Coronary artery (tissue), 2 donors: ENCODE data around the gene EIF2D.

Experiments used
- DNase-seq: peaks from one replicate; pipeline ENCODE4 v3.0.0-alpha.2; 2017; ENCODE audit warnings: low spot score
- H3K27ac ChIP-seq, 2 donors: fragments of 200-600 bp; sonication (generic); one replicate each; pipeline ENCODE4 v1.5.1; 2016 to 2019
- H3K4me3 ChIP-seq: fragments of 200-600 bp; sonication (generic); 2 replicates; pipeline ENCODE4 v1.5.1; 2016; ENCODE audit warnings: mild to moderate bottlenecking, moderate library complexity
- TF ChIP-seq, protein P1 (sequence below): fragments of 200-600 bp; sonication (generic); IDR thresholded peaks from one replicate; pipeline ENCODE4 v1.5.1; 2019; ENCODE audit warnings: antibody characterized with exemption

EIF2D gene

DNA sequence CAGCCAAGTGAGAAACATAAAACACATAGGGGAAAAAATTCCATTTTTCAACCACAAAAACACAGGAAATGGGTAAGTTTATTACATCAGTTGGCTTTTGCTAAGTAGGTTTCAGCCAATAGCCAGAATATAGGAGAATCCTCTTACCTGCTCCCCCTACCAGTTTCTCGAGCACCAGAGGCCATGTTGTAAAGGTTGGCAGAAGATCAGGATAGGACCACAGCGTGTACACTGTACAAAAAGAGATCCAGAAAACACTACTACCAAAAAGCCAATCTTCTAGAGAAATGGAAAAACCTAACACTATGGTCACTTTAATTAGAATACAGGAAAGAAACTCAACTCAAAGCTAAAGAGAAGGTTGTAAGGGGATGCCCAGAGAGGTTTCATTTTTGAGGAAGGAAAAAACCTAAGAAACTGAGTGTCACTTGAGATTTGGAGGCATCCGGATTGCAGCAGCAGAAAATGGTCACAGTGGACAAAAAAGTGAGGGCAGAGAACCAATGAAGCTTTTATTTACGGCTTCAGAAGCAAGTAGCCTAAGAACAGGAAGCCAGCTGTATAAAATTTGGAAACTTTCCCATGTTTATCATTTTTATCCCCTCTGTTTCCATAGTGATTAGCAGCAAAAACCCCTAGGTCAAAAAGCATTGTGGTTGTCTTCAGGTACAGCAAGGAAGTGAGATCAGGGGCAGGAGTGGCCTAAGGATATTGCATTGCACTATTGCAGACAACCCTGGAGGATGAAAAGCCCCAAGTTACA, 2.9 kb downstream of the EIF2D start:
- DNase-seq: no peak
- H3K27ac ChIP-seq: no peak overlapping the region
- TF ChIP-seq, protein P1, sequence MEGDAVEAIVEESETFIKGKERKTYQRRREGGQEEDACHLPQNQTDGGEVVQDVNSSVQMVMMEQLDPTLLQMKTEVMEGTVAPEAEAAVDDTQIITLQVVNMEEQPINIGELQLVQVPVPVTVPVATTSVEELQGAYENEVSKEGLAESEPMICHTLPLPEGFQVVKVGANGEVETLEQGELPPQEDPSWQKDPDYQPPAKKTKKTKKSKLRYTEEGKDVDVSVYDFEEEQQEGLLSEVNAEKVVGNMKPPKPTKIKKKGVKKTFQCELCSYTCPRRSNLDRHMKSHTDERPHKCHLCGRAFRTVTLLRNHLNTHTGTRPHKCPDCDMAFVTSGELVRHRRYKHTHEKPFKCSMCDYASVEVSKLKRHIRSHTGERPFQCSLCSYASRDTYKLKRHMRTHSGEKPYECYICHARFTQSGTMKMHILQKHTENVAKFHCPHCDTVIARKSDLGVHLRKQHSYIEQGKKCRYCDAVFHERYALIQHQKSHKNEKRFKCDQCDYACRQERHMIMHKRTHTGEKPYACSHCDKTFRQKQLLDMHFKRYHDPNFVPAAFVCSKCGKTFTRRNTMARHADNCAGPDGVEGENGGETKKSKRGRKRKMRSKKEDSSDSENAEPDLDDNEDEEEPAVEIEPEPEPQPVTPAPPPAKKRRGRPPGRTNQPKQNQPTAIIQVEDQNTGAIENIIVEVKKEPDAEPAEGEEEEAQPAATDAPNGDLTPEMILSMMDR: no peak
- H3K4me3 ChIP-seq: no peak overlapping the region

GRCh38 chr1:206608108-206608698, 4.1 kb downstream of the EIF2D start:
- no peak overlapping the region for H3K27ac ChIP-seq
- H3K4me3 ChIP-seq: no peak overlapping the region
- TF ChIP-seq, protein P1: no peak
- DNase-seq: no peak

GRCh38 chr1:206606867-206607266, 5.4 kb downstream of the EIF2D start:
- Histone ChIP-seq H3K27ac (no peak overlapping the region), H3K4me3 (no peak overlapping the region)
- no peak for DNase-seq
- TF ChIP-seq, protein P1: no peak

DNA sequence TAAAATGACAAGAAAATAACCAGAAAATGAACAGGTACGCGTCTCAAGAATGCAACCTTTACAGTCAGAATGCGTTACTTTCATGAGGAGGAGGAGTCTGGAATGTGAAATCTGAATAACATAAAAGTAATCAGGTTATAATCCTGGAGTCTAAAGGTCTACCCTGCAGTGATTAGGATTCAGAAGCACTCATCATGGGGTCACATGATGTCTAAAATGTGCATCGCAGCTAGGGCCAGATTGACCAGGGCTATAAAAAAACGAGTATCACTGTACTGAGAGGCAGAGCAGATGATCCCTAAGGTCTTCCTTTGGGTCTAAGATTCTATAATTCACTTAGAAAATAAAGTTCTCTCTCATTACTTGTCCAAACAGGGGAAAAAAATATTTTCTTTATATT, 7.4 kb downstream of the EIF2D start:
- no peak for DNase-seq
- H3K4me3 ChIP-seq: no peak overlapping the region
- TF ChIP-seq, protein P1: no peak
- H3K27ac ChIP-seq: no peak overlapping the region

- TF ChIP-seq, protein P1: no peak
- H3K27ac ChIP-seq: no peak overlapping the region
- no peak overlapping the region for H3K4me3 ChIP-seq
- DNase-seq: no peak
These were observed 11.7 kb downstream of the EIF2D start for GRCh38 chr1:206600527-206600926.

- Histone ChIP-seq H3K4me3 (no peak overlapping the region), H3K27ac (no peak overlapping the region)
- no peak for DNase-seq
- TF ChIP-seq, protein P1: no peak
These were observed 16.0 kb downstream of the EIF2D start for GRCh38 chr1:206596319-206596666.
